SHP77 treated with DMSO at 0.1 percent for 48 hours (cell line): ENCODE measurements around the gene SLC19A1.

Experiments
- DNase-seq: peaks from one replicate; lab custom pipeline; 2025; lab: John Stamatoyannopoulos, UW

SLC19A1 gene

DNA sequence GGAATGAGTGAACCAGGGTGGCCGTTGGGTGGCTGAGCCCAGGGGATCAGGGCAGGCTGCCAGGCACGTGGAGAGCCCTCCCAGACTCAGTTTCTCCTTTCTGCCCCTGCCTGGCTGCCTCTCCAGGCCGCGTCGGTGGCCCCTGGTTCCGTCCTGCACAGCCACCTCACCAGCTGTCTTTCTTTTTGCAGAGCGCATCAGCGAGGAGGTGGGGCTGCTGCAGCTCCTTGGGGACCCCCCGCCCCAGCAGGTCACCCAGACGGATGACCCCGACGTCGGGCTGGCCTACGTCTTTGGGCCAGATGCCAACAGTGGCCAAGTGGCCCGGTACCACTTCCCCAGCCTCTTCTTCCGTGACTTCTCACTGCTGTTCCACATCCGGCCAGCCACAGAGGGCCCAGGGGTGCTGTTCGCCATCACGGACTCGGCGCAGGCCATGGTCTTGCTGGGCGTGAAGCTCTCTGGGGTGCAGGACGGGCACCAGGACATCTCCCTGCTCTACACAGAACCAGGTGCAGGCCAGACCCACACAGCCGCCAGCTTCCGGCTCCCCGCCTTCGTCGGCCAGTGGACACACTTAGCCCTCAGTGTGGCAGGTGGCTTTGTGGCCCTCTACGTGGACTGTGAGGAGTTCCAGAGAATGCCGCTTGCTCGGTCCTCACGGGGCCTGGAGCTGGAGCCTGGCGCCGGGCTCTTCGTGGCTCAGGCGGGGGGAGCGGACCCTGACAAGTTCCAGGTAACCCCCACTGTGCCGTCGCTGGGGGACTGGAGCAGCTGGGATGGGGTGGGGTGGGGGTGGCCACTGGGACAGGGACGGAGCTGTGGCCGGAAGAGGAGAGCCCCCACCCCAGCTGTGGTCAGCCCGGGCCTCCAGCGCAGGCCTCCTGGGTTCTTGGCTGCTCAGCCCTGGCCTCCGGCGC is 73.9 kb downstream of the SLC19A1 start:
- DNase-seq = no peak

DNA sequence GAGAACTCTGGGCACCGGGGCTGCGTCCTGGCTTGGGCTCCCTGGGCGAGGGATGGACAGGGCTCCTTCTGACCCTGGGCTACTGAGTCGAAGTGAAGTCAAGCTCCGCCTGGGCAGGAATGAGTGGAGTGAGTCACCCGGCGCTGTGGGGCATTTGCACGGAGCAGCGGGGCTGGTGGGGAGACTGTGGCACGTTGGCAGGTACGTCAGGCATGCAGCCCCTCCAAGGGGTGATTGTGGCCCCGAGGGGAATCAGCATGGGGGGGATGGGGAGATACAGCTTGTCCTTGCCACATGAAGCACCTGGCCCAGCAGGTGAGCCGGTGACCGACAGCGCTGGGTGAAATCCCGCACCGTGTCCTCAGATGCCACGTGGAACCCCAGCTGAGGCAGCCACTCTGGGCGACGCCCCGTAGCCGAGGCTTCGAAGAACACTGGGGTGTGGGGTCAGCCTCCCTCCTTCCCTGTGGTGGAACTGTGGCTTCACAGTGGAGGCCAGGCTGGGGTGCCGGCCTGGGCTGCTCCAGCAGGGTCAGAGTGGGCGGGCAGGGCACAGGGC is 74.9 kb downstream of the SLC19A1 start:
- no peak for DNase-seq

DNA sequence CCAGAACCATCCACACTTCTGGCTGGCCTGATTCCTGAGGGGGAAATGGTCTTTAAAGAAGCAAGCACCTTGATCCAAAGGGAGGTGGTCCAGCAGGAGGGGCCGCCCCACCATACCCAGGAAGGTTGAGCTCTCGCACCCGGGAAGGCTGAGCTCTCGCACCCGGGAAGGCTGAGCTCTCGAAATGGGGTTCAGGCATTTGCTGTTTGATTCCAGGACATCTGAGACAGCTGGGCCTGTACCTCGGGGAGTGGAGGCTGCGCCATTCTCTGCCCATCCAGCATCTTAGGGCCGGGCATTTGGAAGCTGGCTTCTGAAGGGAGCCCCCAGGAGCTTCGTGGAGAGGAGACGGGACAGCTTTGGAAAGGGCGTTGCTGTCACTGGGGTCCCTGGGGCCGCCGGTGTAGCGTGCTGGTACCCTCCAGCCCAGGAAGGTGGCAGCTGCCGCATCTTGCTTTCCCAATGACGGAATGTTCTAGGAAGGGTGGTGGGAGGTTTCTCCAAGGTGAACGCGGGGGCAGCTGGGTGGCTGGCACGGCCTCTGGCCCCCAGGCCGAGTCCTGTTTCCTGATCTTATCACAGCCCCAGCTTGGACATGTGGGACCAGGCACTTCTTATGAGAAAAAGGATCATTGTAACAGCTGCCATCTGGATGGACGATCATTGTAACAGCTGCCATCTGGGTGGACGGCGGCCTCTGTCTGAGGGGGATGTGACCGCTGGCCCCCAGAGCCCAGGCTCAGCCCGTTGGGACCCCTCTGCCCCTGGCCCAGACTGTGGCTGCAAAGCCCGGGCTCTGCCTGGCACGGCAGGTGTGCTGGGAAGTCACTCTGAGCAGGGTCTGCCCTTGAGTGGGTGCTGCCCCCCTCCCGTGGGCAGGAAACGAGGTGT is 75.7 kb downstream of the SLC19A1 start:
- DNase-seq = no peak

DNA sequence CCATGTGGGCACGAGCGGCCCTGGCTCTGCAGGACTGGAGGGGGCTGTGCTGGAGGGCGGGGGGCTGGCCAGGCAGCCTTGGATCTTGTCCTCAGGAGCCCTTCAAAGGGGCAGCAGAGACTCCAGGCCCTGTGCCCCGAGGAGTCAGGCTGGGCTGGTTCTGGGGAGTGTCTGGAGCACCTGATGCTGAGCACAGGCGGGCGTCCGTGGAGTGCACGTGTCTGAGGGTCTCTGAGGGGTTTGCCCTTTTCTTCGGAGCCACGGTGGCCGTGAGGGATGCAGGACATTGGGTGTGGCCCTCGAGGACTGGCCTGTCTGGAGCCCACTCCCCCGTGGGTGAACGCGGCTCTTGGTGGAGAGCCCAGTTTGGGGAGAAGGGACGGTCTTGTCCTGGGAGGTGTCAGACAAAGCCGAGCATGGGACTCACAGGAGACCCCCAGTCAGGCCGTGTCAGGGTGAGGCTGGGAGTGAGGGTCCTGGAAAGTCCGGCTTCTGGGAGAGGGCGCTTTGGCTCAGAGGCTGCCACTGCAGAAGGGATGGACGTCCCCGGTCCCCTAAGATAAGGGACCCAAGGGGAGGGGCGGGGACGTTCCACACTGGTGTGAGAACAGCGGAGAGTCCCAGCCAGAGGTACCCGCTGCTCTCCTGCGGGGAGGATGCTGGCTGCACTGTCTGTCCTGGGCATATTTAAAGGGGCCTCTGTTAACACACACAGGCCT is 76.5 kb downstream of the SLC19A1 start:
- DNase-seq = no peak

DNA sequence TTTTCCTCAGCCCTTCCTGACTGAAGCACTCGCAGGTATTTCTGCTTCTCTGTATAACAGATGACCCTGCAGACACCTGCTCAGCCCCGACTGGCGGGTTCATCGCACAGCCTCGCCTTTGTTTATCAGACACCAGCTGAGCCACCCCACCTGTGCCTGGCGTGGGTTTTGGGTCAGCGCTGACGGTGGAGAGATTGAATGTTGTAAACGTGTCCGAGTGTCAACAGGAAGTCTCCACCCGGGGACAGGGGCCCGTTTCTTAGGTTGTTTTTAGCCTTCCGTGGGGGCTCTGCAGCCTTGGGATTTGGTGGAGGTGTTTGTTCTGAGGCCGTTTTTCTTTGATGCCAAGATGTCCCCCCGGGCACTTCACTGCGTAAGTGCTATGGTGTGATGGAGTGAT is 77.1 kb downstream of the SLC19A1 start:
- no peak for DNase-seq

DNA sequence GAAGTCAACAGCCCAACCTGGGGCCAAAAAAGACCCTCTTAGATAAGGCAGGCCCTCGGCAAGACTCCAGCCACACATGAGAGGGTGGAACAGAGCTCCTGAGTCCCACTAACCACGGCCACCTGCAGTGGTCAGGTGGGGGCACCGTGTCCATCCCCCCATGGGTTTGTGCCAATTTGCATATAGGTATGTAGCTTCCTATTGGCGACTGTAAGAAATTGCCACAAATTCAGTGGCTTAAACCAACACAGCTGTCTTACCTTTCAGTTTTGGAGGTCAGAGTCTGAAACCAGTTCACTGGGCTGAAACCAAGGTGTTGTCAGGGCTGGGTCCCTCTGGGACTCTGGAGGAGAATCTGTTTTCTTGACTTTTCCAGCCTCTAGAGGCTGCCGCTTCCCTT is 77.9 kb downstream of the SLC19A1 start:
- DNase-seq = no peak

DNA sequence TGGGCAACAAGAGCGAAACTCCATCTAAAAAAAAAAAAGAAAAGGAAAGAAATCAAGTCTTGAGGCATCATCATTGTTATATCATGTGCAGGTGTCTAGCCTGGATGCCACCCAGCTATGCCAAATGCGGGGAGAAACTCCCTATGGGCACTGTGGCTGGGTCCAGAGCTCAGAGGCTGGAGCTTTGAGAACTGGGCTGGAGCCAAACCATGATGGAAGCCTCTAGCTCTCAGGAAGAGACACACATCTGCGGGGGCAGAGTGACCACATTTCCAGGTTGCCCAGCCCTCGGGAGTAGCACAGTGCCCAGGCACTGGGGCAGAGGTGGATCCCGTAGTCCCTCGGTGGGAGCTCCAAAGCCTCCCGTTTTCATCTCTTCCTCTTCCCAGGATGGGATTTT is 78.4 kb downstream of the SLC19A1 start:
- DNase-seq = no peak

DNA sequence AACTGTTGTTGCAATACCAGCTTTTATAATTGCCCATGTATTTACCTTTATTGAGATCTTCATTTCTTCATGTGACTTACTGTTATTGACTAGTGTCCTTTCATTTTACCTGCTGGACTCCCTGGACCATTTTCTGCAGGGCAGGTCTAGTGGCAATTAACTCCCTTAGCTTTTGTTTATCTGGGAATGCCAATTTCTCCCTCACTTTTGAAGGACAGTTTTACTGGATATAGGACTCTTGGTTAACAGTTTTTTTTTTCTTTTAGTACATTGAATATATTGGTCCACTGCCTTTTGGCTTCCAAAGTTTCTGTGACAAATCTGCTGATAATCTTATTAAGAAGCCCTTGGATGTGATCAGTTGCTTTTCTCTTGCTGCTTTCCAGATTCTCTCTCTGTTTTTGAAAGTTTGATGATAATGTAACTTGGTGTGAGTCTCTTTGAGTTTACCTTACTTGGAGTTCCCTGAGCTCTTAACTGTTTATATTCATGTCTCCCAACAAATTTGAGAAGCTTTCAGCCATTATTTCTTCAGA is 80.4 kb downstream of the SLC19A1 start:
- DNase-seq = no peak

DNA sequence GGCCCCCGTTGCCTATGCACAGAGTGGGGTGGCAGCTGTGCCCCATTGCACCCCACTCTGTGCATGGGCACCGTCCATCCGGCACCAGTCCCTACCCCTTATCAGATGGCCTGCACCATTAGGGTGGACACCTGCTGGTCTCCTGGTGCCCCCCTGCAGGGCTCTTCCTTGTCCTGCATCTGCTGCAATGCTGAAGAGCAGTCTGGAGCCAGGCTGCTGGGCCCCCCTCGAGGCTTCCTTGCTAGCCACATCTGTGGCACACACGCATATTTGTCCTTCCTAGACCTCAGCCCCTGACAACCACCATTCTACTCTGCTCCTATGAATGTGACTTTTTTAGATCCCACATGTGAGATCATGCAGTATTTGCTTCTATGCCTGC is 80.9 kb downstream of the SLC19A1 start:
- DNase-seq = no peak

DNA sequence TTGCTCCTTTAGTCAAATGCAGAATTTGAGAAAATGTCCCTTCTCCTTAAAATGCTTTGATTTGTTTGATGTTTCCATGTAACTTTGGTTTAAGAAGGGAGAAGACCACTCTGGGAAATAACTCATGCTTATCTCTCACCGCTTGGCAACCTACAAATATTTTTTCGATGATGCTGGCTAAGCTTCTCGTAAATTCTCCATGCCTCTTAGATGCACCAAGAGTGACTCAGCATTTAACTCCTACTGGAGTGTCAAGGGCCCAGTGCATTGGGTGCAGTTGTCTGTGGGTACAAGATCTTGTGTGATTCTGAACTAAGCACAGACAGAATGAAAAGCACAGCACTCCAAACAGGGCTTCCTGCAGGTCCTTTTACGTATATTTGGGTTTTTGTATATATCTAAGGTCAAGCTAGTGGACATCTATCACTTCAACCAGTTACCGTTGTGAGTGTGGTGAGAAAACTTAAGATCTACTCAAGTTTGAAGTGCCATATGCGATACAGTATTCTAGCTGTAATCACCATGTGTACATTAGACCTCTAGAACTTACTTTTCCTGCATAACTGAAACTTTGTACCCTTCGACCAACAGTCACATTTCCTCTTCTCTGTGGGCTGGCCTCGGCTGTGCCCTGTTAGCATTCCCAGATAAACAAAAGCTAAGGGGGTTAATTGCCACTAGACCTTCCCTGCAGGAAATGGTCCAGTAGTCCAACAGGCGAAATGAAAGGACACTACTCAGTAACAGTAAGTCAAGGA is 81.5 kb downstream of the SLC19A1 start:
- DNase-seq = no peak

DNA sequence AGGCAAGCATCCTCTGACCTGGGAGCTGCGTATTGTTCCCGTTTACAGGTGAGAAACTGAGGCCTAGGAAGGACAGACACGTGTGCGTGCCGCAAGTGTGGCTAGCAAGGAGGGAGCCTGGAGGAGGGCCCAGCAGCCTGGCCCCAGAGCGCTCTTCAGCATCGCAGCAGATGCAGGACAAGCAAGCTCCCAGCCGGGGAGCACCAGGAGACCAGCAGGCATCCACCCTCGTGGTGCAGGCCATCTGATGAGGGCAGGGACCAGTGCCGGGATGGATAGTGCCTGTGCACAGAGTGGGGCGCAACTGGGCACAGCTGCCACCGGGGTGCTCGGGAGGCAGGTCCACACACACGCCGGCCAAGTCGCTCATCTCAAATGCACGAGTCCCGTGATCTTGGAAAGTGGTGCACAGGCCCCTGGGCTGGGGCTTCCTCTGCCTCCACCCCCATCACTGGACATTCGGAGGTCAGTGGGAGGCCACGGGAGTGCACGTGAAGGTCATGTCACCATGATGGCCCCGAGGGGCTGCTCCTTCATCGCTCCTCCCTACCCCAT is 82.2 kb downstream of the SLC19A1 start:
- no peak for DNase-seq

DNA sequence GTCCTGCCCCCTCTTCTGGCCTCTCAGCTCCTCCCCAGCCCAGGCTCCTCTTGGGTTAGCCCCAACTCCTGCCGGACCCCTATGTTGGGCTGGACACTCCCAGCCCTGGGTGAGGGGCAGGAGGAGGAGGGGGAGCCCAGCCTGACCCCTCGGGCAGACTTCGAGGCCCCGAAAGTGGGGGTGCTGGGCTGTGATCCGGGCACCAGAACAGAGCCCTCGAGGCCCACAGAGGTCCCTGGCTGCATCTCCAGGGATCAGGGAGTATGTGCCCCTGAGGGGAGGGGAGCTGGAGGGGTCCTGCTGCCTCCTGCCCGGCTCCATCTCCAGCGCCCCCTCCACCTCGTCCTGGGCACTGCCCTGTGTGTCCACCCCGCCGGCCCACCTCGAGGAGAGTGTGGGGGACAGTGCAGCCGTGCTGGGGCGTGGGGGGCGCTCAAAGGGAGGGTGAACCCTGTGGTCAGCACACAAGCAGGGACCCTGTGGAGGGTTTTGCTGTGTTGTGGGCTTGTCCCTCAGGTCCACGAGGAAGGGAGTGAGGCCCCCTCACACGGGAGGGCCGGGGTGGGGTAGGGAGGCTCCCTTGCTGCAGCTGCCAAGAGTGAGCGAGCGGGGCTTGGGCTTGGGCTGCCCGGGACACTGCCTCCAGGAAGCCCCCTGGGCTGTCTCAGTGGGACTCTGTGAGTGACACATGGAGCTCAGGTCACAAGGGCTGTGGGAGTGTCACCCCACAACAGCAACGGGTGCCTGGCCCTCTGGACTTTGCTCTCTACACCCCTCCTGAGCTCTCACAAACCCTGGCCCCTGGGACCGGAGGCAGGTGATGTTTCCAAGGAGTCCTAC is 82.8 kb downstream of the SLC19A1 start:
- no peak for DNase-seq

DNA sequence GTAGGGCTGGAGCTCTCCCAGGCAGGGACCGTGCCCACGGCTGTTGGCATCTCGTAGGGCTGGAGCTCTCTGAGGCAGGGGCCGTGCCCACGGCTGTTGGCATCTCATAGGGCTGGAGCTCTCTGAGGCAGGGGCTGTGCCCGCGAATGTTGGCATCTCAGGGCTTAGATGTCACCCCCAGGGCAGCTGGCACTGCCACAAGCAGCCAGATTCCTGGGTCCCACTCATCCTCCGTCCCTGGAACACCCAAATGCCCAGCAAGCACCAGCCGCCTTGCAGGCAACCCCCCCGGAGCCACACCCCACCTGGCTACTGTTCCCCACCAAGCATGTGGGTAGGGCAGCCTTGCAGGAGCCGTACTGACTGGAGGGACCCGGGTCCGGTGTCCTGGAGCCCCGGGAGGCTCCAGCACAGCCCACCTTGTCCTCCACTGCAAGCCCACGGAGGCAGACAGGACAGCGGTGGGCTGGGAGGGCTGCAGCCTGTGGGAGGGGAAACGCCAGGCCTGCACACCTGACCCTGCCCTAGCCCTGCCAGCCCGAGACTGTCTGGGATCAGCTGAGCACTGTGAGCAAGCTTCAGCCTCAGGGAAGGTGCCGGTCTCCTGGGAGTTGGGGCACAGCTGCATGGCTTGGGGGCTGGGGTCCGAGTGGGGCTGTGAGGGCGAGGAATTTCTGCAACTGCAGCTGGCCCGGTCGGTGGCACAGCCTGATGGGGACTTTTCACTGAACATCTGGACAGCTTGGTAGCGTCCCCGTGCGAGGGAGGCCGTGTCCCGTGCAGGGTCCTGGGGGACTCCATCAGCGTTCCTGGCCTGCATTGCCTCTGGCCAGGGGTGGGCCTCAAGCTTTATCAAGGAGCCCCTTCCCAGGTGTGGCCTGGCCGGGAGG is 83.7 kb downstream of the SLC19A1 start:
- no peak for DNase-seq

DNA sequence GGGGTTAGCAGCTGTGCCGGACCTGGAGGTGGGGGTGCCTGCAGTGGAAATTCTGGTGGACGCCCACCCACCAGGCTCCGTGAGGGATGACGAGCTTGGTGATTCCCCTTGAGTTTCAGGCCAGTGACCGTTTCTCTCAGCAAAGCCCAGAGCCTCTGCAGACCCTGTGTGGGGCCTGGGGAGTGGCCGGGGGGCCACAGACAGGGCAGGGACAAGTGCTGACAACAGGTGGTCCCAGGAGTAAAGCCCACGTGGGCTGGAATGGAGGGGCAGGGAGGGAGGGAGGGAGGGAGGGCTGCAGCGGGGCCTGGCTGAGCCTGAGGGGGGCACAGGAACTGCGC is 84.4 kb downstream of the SLC19A1 start:
- DNase-seq = no peak

DNA sequence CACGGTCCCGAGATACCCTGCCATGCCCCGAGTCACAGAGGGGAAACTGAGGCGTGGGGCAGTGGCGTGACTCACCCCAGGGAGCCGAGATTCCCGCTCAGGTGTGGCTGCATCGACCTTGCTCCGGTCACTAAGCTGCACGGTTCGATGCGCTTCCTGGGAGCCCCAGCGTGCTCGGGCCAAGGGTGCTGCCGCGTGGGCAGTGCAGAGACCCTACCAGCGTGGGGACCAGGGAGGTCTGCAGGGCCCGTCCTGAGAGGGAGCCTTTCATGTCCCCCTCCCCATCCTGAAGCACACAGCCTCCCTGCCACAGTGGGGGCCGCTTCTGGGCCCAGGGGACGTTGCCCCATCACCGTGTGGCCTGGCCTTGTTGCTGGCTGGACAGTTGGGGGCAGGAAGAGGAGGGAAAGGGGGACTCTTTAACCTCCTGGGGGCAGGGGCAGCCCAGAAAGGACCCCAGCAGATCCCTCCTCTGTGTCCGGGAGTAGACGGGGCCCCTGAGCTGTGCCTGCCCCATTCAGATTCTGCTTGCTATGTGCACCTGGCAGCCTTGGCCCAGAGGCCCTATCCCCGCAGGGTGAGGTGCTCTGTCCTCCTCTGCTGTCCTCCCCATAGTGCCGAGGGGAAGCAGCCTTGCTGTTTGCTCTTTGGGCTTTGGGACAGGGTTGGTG is 84.9 kb downstream of the SLC19A1 start:
- no peak for DNase-seq

DNA sequence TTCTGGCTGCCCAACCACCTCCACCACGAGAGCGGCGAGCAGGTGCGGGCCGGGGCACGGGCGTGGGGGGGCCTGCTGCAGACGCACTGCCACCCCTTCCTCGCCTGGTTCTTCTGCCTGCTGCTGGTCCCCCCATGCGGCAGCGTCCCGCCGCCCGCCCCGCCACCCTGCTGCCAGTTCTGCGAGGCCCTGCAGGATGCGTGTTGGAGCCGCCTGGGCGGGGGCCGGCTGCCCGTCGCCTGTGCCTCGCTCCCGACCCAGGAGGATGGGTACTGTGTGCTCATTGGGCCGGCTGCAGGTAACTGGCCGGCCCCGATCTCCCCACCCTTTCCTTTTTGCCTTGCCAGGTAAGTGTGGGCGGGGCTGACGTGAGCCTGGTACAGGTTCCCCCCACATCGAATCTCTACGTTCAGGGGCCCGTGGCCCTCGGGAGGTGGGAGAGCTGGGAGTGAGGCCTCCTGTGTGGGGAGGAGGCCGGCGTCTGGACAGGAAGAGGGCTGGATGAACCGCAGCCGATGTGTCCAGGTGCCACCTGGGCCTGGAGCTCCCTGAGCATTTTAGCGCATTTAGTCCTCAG is 85.6 kb downstream of the SLC19A1 start:
- DNase-seq = no peak

DNA sequence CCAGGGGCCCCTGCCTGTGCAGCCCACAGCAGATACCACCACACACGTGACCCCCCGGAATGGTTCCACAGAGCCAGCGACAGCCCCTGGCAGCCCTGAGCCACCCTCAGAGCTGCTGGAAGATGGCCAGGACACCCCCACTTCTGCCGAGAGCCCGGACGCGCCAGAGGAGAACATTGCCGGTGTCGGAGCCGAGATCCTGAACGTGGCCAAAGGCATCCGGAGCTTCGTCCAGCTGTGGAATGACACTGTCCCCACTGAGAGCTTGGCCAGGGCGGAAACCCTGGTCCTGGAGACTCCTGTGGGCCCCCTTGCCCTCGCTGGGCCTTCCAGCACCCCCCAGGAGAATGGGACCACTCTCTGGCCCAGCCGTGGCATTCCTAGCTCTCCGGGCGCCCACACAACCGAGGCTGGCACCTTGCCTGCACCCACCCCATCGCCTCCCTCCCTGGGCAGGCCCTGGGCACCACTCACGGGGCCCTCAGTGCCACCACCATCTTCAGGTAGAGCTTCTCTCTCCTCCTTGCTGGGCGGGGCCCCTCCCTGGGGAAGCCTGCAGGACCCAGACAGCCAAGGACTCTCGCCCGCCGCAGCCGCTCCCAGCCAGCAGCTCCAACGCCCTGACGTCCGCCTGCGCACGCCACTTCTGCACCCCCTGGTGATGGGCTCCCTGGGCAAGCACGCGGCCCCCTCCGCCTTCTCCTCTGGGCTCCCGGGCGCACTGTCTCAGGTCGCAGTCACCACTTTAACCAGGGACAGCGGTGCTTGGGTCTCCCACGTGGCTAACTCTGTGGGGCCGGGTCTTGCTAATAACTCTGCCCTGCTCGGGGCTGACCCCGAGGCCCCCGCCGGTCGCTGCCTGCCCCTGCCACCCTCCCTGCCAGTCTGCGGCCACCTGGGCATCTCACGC is 86.3 kb downstream of the SLC19A1 start:
- DNase-seq = no peak
